Measurements from ENCODE around the gene LRRC34.

LRRC34 gene

GRCh38 chr3:169813278-169813677 lies 574 bp upstream of the LRRC34 start:
- no peak for FAIRE-seq

- FAIRE-seq = no peak
Observed at GRCh38 chr3:169811631-169812331, 923 bp downstream of the LRRC34 start.

- no peak for FAIRE-seq
Observed at GRCh38 chr3:169809230-169809795, 3.4 kb downstream of the LRRC34 start.

GRCh38 chr3:169804681-169805080 lies 8.0 kb downstream of the LRRC34 start:
- no peak for FAIRE-seq

- FAIRE-seq = no peak
Observed at GRCh38 chr3:169792359-169792758, 20.3 kb downstream of the LRRC34 start.

GRCh38 chr3:169790687-169791429 lies 21.8 kb downstream of the LRRC34 start:
- FAIRE-seq = no peak

- FAIRE-seq = no peak
Observed at GRCh38 chr3:169790219-169790618, 22.5 kb downstream of the LRRC34 start.

GRCh38 chr3:169787791-169788190 lies 24.9 kb downstream of the LRRC34 start:
- FAIRE-seq = no peak

GRCh38 chr3:169787120-169787519 lies 25.6 kb downstream of the LRRC34 start:
- FAIRE-seq = no peak

- no peak for FAIRE-seq
Observed at GRCh38 chr3:169781209-169781855, 31.4 kb downstream of the LRRC34 start.

- no peak for FAIRE-seq
Observed at GRCh38 chr3:169780742-169781141, 32.0 kb downstream of the LRRC34 start.

GRCh38 chr3:169777822-169778221 lies 34.9 kb downstream of the LRRC34 start:
- FAIRE-seq = no peak

GRCh38 chr3:169774186-169774585 lies 38.5 kb downstream of the LRRC34 start:
- FAIRE-seq = no peak

GRCh38 chr3:169772897-169773816 lies 39.5 kb downstream of the LRRC34 start, which contains the start of gene MYNN:
Gene MYNN, plus strand, starts transcription at chr3:169773396. Its CDS starts 900 bp downstream, at chr3:169774296.
- peak; percentile 72 for FAIRE-seq

GRCh38 chr3:169772305-169772896 lies 40.3 kb downstream of the LRRC34 start:
- FAIRE-seq = peak; percentile 90

- no peak for FAIRE-seq
Observed at GRCh38 chr3:169771497-169772304, 41.0 kb downstream of the LRRC34 start.

GRCh38 chr3:169769287-169770181 lies 43.2 kb downstream of the LRRC34 start, which contains the start of gene ACTRT3:
Gene ACTRT3, minus strand, starts transcription at chr3:169769561. Its CDS starts 41 bp downstream, at chr3:169769520.
- no peak for FAIRE-seq

GRCh38 chr3:169764882-169765612 lies 47.7 kb downstream of the LRRC34 start, which contains the start of gene TERC:
Gene TERC, minus strand, starts transcription at chr3:169765060.
- FAIRE-seq = peak; percentile 98

- FAIRE-seq = no peak
Observed at GRCh38 chr3:169764312-169764881, 48.3 kb downstream of the LRRC34 start.

Measured in G401.6 (cell line).